ENCODE measurements around the gene PMF1.

DNA sequence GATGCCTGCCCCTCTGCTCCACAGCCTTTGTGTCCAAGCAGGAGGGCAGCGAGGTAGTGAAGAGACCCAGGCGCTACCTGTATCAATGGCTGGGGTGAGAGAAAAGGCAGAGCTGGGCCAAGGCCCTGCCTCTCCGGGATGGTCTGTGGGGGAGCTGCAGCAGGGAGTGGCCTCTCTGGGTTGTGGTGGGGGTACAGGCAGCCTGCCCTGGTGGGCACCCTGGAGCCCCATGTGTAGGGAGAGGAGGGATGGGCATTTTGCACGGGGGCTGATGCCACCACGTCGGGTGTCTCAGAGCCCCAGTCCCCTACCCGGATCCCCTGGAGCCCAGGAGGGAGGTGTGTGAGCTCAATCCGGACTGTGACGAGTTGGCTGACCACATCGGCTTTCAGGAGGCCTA is 29.9 kb downstream of the PMF1 start:
- no peak for TF ChIP-seq YY1 (IDR thresholded peaks at IDR 0.05; ENCODE audit: insufficient read depth, insufficient read length)
- TF ChIP-seq ZNF274 (IDR thresholded peaks at IDR 0.05; ENCODE audit: low read depth, low read length), result no peak
